Effector memory CD4-positive, alpha-beta T cell (primary cell): ENCODE data around the gene GLO1.

Experiments
- DNase-seq, 3 donors: peaks; one replicate each; pipeline ENCODE4 v3.0.0-alpha.2; 2020
- H3K27ac ChIP-seq: 2 replicates; pipeline ENCODE4 v1.7.0; 2013; ENCODE audit warnings: mild to moderate bottlenecking, low read length, moderate library complexity; ENCODE audit not compliant: insufficient read depth, poor library complexity, severe bottlenecking
- H3K27me3 ChIP-seq: replicated peaks from 2 replicates; pipeline ENCODE4 v1.7.0; 2013; ENCODE audit warnings: mild to moderate bottlenecking, low read length; ENCODE audit not compliant: insufficient read depth, control insufficient read depth, poor library complexity, severe bottlenecking
- H3K36me3 ChIP-seq: 2 replicates; pipeline ENCODE4 v1.7.0; 2013; ENCODE audit warnings: mild to moderate bottlenecking, low read length, moderate library complexity; ENCODE audit not compliant: control insufficient read depth, insufficient read depth
- H3K4me1 ChIP-seq: 2 replicates; pipeline ENCODE4 v1.7.0; 2013; ENCODE audit warnings: low read length, mild to moderate bottlenecking; ENCODE audit not compliant: control insufficient read depth, insufficient read depth, poor library complexity, severe bottlenecking
- H3K4me3 ChIP-seq: 2 replicates; pipeline ENCODE4 v1.7.0; 2013; ENCODE audit warnings: low read length, low read depth, mild to moderate bottlenecking; ENCODE audit not compliant: insufficient read depth, poor library complexity, severe bottlenecking
- H3K9me3 ChIP-seq: 2 replicates; pipeline ENCODE4 v1.7.0; 2013; ENCODE audit warnings: mild to moderate bottlenecking, low read length, moderate library complexity; ENCODE audit not compliant: control insufficient read depth

GLO1 gene

DNA sequence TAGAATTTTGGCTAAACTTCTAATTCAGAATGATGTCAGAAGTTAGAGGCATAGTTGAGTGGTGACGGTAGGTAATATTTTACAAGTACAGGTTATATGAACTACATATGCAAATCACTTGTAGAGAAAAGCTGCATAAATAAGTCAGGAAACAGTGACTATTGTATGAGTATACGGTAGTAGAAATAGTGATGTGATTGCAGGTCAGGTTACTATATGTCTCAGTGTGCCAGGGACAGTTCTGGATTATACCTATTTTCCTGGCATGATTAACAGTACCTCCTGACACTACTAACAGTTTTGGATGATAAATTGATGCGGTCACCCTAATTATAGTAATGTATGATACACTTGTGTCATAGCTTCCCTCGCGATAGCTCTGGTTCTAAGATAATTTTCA, 21.4 kb upstream of the GLO1 start:
- no peaks in the 10 kb centered on the region for H3K9me3 ChIP-seq
- no peaks in the 10 kb centered on the region for H3K4me1 ChIP-seq
- H3K27me3 ChIP-seq, result no peaks in the 10 kb centered on the region
- H3K36me3 ChIP-seq, result no peaks in the 10 kb centered on the region
- no peak overlapping the region for H3K27ac ChIP-seq
- no peak overlapping the region for H3K4me3 ChIP-seq
- DNase-seq, result no peak

GRCh38 chr6:38723783-38724182, 20.8 kb upstream of the GLO1 start:
- no peak overlapping the region for H3K4me3 ChIP-seq
- no peaks in the 10 kb centered on the region for H3K4me1 ChIP-seq
- DNase-seq, result no peak
- no peak overlapping the region for H3K27ac ChIP-seq
- no peaks in the 10 kb centered on the region for H3K9me3 ChIP-seq
- H3K27me3 ChIP-seq, result no peaks in the 10 kb centered on the region
- H3K36me3 ChIP-seq, result no peaks in the 10 kb centered on the region

DNA sequence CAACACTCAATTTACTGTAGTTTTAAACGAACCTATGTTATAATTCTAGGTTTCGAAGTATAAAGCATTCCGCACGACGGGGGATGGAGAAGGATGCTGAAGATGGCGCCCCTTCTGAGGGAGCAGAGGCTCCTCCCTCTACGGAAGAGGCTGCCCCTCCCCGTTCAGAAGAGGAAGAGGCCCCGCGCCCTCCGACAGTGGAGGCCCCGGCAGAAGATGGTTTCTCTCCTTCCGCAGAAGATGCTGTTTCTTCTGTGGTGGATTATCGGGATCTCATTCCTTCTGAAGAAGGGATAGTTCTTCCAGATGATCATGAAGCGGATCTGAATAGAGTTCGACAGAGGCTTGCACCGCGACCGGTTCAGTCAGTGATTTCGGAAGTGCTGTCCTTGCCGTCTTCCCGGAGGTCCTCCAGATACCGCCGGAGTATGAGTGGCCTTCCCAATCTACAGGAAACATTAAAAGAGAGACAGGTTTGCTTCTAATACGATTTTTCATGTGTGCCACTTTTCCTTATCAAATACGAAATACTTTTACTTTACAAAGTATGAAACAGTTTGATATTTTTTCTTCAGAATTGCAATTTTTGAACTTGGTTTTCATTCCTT, 19.9 kb upstream of the GLO1 start:
- DNase-seq, result no peak
- no peaks in the 10 kb centered on the region for H3K4me1 ChIP-seq
- no peak overlapping the region for H3K4me3 ChIP-seq
- H3K27me3 ChIP-seq, result no peaks in the 10 kb centered on the region
- no peak overlapping the region for H3K27ac ChIP-seq
- no peaks in the 10 kb centered on the region for H3K36me3 ChIP-seq
- no peaks in the 10 kb centered on the region for H3K9me3 ChIP-seq

DNA sequence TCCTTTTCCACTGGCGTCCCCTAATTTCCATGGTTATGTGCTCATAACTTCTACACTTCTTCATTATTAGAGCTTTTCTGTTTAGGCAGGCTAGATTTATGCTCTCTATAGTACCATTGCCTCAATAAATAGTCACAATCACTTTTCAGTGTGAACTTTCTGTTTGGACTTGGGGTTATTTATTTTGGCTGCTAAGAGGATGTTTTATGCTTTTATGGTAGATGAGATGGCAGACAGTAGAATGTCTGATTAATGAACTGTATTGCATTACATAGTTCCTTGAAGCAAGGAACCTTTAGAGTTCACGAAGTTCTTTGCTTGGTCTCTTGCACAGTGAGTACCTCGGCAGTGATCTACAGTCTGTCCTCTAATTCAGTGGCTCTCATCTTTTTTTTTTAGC, 19.1 kb upstream of the GLO1 start:
- Histone ChIP-seq H3K36me3 (no peaks in the 10 kb centered on the region), H3K27ac (no peak overlapping the region), H3K4me3 (no peak overlapping the region), H3K27me3 (no peaks in the 10 kb centered on the region), H3K9me3 (no peaks in the 10 kb centered on the region), H3K4me1 (no peaks in the 10 kb centered on the region)
- DNase-seq, result no peak

GRCh38 chr6:38720295-38720694, 17.4 kb upstream of the GLO1 start:
- no peak for DNase-seq
- Histone ChIP-seq H3K4me3 (no peak overlapping the region), H3K4me1 (peaks cover 2% of the 10 kb centered on the region), H3K27me3 (peaks cover 3% of the 10 kb centered on the region), H3K36me3 (no peaks in the 10 kb centered on the region), H3K9me3 (no peaks in the 10 kb centered on the region), H3K27ac (no peak overlapping the region)

DNA sequence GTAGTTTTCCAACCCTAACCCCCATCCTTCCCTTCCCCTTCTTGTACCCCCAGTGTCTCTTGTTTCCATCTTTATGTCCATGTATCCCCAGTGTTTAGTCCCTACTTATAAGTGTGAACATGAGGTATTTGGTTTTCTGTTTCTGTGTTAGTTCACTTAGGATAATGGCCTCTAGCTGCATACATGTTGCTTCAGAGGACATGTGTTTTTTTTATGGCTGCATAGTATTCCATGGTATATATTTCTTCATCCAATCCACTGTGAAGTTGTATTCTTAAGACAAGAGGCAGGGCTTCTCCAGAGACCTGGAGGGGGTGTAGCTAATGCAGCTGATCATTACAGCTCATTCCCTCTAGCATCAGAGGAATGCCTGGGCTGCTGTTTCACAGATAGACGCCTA, 16.4 kb upstream of the GLO1 start:
- DNase-seq, result no peak
- Histone ChIP-seq H3K36me3 (no peaks in the 10 kb centered on the region), H3K4me1 (peaks cover 11% of the 10 kb centered on the region), H3K27ac (no peak overlapping the region), H3K4me3 (no peak overlapping the region), H3K9me3 (no peaks in the 10 kb centered on the region), H3K27me3 (peaks cover 8% of the 10 kb centered on the region)

- H3K27me3 ChIP-seq, result peaks cover 8% of the 10 kb centered on the region
- no peaks in the 10 kb centered on the region for H3K36me3 ChIP-seq
- no peaks in the 10 kb centered on the region for H3K9me3 ChIP-seq
- H3K4me3 ChIP-seq, result no peak overlapping the region
- H3K27ac ChIP-seq, result no peak overlapping the region
- H3K4me1 ChIP-seq, result peaks cover 11% of the 10 kb centered on the region
- DNase-seq, result no peak
Measured at GRCh38 chr6:38716825-38717224, 13.9 kb upstream of the GLO1 start.

- Histone ChIP-seq H3K27ac (no peak within 1 kb of the TSS), H3K36me3 (no peaks in the 10 kb centered on the region), H3K4me1 (peaks cover 11% of the 10 kb centered on the region), H3K27me3 (peaks cover 8% of the 10 kb centered on the region), H3K4me3 (peak within 1 kb of the TSS; percentile 48), H3K9me3 (no peaks in the 10 kb centered on the region)
- DNase-seq, result no peak
Measured at GRCh38 chr6:38715016-38715689, 12.2 kb upstream of the GLO1 start, which contains the start of gene DNAH8. TSS of gene DNAH8 (plus strand) at chr6:38715311. CDS start at chr6:38722810, 7,499 bp downstream.

DNA sequence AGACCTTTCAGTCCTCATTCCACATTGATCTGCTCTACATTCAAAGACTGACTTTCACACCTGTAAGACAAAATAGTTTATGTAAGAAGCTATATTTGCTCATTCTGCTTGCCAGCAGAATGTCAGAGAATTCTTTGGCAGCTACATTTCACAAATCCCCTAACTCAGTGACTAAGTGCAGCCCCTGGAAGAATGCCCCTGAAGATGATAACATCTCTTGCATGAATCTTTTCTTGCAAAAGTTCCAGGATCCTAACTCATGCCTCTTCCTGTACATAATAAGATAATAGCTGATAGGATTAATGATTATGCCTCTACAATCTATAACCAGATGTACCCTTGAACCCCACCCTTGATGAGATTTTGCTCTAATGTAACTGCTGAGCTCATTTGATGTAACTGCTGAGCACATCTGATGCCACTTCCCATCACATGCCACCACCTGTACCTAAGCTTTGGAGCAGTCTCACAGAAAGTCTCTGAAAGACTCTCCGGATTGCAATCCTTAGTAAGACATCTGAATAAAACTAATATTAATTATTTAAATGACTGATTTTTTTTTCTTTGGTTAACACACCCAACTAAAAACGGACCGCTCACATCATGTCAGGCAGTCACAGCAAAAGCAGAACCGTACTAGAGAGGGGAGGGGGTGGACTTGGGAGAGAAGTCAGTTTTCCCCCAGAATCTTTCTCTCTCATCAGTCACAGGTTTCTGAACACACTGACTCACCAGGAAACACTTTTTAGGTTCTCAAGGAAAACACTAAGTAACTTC, 11.5 kb upstream of the GLO1 start:
- peaks cover 11% of the 10 kb centered on the region for H3K4me1 ChIP-seq
- peaks cover 8% of the 10 kb centered on the region for H3K27me3 ChIP-seq
- peak overlapping the region; percentile 48 for H3K4me3 ChIP-seq

GRCh38 chr6:38713812-38714211, 10.9 kb upstream of the GLO1 start:
- Histone ChIP-seq H3K36me3 (no peaks in the 10 kb centered on the region), H3K4me1 (peaks cover 11% of the 10 kb centered on the region), H3K27me3 (peaks cover 8% of the 10 kb centered on the region), H3K4me3 (no peak overlapping the region), H3K27ac (no peak overlapping the region), H3K9me3 (no peaks in the 10 kb centered on the region)
- DNase-seq, result peak; percentile 11 to 25 (median 16)

More for the DNA sequence above, 11.5 kb upstream of the GLO1 start:
- Histone ChIP-seq H3K27ac (no peak overlapping the region), H3K36me3 (no peaks in the 10 kb centered on the region), H3K9me3 (no peaks in the 10 kb centered on the region)
- DNase-seq, result no peak
